ENCODE results near the gene CDC42BPB.
A peak's percentile ranks its signal among the peaks of the same experiment; 100 is the strongest.

Gene CDC42BPB

DNA sequence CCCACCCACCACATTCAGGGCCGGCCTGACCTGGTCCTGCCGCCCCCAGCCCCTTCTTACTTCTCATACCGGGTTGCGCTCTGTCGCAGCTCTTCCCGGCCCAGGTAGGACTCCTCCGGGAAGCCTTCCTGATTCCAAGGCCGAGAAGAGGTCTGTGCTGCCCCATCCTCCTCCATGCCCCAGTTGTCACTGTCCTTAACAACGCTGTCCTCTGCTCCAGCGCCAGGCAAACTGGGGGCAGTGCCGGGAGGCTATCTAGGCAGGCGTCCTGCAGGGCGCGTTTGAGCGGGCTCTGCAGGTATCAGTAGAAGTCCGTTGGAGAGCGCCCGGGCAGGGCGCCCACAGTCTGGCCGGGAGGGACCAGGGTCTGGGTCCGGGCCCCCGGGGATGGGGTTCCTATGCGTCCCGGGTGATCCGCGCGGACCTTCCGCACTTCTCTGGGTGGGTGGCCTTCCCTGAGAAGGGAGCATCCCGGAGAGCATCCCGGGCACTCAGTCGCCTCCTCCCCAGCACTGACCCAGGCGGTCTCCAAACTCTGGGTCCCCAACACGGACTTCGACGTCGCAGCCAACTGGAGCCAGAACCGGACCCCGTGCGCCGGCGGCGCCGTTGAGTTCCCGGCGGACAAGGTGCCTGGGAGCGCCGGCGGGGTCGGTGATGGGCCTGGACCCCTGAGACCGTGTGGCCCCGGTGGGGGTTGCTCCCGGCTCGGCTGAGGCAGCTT, 134.0 kb downstream of the CDC42BPB start:
- DNase-seq: no peak

DNA sequence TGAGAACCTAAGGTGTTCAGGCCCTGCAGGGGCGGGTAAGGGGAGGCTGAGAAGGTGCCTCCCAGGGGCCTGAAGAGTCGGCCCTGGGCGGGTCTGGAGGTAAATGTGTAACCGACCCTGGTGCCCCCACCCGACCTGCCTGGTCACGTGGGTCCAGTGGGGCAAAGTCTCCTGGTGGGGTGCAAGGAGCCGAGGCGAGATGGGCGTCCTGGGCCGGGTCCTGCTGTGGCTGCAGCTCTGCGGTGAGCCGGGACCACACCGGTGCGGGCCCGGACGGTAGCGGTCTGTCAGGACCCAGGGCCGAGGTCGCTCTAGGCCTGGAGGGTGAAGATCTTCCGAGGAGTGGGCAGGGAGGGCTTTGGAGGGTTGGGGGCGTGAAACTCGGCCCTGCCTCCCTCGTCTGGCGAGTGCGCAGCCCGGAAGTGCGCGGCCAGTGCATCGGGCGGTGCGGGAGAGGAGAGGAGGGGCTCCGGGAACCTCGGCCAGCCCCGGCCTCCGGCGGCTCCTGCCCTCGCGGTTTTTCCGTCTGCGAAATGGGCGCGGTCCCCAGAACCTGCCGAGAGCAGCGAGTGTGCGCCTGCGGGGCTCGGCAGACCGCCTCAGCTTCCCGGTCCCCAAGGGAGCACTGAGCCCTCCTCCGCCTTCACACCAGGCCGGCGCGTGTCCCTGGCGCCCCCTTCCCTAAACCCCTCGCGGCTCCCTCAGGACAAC, 134.7 kb downstream of the CDC42BPB start, which contains the start of gene AMN:
AMN (plus strand) TSS at position 174 of the 711 bp plus-strand sequence; CDS start at position 200, 26 bp downstream.
- no peak for DNase-seq

DNA sequence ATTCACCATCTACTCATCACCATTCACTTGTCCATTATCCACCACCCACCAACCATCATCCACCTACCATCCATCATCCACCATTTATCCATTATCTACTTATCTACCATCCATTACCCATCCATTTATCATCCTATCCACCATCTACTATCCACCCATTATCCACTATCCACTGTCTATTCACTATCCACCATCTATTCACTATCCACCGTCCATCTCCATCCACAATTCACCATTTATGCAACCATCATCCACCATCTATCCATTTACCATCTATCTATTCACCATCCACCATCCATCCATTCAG, 136.4 kb downstream of the CDC42BPB start:
- DNase-seq: no peak

DNA sequence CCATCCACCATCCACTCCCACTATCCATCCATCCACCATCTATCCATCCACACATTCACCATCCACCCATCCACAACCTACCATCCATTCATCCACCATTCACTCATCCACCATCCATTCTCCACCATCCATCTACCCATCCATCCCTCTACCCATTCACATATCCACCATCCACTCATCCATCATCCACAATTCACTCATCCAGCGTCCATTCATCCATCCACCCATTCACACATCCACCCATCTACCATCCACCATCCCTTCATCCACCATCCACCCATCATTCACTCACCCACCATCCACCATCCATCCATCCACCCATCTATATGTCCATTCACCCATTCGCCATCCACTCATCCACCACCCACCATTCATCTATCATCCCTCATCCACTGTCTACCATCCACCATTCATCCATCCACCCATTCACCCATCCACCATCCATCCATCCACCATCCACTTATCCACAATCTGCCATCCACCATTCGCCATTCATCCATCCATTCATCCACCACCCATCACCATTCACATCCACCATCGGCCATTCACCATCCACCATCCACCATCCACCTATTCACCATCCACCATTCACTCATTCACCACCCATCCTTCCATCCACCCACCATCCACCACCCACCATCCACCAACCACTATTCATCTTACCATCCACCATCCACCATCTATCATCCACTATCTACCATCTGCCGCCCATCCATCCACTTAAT, 136.9 kb downstream of the CDC42BPB start:
- DNase-seq: no peak

DNA sequence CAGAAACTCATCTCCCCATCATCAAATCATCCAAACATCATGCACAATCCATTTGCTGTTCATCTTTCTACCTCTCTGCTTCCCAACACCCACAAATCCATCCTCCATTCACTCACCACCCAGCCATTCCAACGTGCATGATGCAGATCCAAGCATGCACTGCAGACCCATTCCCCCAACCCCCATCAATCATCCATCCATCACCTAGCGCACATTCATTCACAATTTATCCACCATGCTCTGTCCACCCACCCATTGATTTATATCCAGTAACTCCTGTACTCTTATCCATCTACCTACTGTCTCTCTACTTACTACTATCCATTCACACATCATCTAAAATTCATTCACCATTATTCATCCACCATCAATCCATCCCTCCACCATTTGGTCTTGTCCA, 138.9 kb downstream of the CDC42BPB start:
- no peak for DNase-seq

DNA sequence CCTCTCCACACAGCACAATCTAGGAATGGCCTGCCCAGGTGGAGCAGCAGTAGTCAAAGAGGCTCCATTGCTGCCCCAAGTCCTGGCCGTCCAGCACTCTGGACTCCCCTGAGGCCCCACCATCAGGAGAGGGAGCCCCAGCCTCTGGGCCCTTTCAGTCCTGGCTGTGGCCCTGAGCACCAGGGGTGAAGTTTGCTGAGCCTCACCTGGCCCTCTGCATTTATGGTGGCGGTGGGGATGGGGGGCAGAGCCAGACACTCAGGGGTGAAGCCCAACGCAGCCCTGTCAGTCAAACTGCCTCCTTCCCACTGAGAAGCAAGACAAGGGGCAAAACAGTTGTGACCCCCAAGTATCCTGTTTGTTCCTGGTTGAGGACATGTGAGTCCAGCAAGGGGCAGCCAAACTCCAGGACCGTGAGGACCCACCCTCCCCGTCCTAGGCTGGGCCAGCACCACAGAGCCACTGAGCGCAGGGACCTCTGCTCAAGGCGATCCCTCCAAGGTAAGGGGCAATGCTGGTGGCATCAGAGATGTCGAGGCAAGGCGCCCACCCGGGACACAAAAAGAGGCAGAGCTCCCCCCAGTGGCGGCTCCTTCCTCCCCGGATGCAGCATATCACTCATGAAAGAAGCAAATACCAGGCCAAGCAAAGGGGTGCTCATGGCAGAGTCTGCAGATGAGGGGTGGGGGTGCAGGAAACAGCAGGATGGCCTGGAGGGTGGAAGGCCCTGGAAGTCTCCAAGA, 139.7 kb downstream of the CDC42BPB start:
- DNase-seq: peak; percentile 29

DNA sequence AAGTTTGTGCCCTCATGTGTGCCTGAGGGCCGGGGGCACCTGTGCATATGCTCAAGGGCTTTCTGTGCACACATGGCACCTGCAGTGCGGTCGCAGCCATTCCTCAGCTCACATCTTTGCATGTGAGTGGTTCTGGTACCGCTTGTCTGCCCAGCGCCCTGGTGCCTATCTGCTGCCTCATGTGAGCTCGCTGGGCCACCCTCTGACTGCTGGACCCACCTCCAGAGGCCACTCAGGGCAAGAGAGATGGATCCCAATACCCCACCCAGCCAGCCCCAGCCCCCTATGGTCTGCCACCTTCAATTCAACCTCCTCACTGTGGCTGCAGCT, 140.3 kb downstream of the CDC42BPB start:
- DNase-seq: no peak

DNA sequence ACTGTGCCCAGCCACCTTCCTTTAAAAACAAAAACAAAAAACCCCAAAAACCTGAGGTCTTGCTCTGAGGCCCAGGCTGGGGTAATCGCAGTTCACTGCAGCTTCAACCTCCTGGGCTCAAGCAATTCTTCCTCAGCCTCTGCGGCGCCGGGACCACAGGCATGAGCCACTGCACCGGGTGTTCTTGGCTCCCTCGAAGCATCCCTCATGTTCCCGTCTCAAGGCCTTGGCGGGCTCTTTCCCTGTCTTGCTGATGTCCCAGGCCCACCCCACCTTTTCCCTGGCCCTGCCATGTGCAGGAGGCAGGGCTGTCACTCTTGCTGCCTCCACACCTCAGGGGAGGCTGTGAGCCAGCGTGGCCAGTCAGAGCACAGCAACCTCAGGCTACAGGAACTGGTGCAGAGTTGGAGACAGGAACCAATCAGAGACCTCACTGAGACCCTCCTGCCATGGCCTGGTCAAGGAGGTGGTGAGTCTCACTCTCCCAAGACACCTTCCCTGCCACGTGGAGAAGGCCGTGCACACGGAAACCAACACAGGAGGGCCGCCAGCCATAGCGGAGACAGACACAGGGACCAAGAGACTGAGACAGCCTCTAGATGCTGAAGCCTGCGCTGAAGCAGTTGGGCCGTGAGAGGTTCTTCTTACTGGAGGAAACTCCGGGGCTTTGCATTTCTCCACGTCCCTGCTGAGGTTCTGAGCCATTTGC, 140.8 kb downstream of the CDC42BPB start:
- no peak for DNase-seq

DNA sequence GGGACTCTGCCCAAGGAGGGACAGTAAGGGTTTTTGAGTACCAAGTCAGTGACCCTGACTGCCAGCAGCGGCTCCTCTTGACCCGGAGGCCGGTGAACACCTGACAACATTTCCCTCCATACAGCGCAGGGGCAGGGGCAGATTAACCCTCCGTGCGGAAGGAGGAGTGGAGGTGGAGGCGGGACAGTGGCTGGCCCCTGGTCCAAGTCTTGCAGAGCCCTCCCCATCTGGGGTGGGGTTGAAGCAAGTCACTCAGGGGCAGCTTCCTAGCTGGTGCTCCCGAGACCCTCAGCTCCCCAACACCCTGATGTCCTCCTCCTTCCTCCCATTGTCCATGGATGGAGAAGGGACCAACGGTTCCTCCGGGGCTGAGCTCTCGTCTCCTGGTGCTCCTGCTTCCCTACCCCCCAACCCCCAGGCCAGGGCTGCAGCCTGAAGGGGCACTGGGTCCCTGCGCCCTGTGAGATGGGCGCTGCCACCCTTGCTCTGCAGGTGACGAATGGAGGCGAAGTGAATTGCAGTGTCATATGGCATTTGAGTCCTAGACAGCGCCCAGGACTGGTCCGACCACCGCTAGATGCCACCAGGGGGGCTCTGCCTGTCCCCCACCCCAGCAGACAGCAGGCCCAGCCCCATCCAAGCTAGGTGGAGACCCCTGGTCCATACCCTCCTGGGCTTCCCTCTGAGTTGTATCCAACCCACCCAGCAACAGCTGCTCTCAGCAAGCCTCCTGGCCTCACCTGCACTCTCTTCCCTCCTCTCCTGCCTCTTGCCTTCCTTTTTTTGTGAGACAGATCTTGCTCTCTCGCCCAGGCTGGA, 141.8 kb downstream of the CDC42BPB start:
- no peak for DNase-seq

DNA sequence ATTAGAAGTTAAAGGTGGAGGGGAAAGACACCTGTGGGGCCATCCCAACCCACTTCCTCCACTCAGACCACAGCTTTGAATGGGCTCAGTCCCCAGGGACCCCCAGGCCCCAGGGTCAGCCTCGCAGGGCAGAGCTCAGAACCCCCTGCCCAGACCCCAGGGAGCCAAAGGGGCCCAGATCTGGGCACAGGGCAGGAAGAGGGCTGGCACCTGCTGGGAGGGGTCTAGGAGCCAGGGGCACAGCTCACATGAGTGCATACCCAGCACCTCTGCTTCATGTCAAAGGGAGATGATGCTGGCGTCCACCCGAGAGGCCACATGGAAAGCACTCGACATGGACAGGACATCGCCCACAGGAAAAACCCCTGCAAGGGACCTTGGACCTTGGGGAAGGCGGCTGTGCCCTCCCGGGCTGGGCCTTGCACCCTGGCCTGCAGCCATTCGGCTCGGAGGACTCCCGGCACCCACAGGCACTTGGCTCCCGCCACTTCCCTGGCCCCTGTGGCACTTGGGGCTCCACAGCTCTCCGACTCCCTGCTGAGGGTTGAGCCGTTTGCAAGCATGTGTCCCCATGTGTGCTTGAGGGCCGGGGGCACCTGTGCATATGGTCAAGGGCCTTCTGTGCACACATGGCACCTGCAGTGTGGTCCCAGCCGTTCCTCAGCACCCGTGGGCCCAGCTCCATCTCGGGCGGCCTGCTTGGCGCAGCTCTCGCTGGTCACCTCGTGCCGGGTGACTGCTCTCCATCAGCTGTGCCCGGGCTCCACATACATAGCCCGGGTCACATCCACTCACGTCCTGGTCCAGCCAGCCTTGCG, 142.7 kb downstream of the CDC42BPB start:
- no peak for DNase-seq

DNA sequence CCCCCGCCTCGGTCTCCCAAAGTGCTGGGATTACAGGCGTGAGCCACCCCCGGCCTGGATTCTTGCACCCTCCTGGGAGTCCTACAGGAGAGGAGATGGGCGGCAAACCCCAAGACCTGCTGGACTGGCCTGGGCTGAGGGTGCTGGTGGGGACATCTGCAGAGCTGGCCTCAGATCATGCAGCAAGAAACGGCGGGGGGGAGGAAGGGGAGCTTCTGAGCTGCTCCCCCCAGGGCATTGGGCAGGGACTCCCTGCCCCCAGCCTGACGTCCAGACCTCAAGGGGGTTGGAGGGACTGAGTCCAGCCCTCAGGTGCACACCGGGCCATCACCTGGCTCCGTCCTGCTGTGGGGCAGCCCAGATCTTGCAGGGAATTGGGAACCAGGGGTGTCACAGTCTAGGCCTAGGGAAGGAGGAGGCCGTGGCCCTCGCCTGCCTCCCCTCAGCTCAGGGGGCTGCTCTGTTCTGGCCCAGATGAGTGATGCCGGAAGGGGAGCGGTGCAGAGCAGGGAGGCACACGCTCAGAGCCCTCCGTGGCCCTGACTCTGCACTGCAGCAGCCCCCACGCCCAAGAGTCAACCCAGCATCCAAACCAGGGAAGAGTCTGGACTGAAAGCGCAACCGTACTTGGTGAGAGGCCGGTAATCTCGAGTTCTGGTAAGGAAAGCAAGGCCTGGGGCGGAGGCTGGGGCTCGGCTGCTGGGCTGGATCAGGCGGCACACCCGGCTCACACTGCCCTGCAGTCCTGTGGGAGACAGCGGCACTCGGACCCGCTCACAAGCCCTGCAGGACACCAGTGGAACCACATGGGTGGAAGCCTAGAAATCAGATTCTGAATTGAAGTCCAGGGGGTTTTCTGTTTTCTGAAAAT, 143.8 kb downstream of the CDC42BPB start:
- DNase-seq: no peak

DNA sequence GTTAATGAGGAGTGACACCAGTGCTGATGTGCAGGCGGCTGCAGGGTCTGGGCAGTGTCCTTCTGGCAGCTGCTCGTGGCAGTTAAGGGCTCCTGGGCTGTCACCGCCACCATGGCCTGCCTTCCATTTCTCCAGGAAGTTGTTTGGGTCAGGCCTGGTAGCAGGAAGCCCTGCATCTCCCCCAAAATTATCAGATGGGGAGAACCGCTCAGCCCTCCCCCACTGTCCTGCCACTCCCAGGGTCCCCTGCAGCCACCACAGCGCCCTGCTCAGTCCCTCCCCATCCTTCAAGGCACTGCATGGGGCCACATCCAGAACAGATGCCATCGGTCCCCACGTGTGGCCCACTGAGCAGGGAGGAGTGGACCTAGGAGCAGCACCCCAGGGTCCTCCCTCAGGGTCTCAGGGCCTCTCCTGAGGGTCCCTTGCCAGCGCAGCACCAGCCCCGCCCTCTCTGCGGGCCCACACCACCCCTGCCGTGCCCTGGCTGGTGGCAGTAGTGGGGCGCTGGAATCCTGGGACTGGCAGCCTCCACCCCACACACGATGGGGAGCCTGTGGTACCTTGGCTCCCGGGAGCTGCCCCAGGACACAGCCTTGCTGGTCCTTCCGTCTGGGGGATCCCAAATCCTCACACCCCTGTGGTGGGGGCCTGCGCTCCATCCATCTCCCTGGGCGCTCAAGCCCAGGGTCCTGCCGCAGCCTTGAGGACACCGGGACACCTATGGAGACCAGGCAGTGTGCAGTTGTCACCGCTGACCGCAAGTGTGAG, 145.2 kb downstream of the CDC42BPB start:
- DNase-seq: no peak

DNA sequence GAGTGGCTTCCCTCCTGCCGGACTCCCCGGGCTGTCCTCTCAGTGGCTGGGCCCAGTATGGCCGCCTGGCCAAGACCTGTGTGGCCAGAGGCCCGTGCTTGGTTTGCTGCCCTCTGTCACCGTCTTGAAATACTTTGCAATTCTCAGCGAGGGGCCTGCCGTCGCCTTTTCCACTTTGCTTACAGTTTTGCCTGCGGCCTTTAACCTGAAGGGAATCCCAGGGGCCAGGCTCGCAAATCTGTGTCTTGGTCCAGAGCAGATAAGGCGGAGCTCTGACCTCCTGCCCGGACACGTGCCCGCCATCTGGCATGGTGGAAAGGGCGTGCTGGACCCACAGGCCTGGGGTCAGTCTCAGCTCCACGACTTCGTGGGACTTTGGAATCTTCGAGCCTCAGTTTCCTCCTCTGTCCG, 145.8 kb downstream of the CDC42BPB start:
- no peak for DNase-seq

DNA sequence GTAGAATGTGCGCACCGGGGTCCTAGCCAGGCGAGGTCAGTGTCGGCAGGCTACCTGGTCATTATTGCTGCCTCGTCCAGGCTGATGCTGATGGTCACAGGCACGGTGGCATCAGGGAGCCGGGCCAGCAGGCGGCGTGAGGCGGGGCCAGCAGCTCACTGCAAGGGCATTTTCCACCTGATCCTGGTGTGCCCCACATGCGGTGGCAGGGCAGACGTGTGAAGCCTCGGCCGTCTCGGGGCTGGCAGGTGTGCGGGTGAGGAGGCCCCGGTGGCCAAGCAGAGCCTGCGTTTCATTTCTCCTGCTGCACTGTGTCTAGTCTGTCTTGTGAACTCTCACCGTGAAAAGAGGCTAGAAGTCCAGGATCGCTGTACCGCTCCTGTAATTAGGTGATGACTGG, 146.9 kb downstream of the CDC42BPB start:
- no peak for DNase-seq

DNA sequence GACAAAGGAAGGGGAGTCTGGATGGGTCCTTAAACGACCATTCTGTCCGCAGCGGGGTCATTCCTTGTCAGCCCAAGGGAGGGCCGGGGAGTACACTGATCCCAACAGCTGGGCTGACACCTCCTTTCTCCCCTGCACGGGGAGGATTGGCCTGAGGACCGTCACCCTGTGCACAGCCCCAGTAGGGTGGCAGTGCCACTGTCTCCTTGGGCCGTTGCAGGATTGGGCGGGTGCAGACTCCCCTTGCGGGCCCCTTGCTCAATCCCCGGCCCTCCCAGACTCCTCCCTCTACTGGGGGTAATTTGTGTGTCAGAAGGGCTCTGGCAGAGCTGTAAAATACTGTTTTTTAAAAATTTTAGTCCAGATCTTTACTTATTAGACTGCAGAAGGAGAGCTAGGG, 147.4 kb downstream of the CDC42BPB start:
- DNase-seq: no peak

DNA sequence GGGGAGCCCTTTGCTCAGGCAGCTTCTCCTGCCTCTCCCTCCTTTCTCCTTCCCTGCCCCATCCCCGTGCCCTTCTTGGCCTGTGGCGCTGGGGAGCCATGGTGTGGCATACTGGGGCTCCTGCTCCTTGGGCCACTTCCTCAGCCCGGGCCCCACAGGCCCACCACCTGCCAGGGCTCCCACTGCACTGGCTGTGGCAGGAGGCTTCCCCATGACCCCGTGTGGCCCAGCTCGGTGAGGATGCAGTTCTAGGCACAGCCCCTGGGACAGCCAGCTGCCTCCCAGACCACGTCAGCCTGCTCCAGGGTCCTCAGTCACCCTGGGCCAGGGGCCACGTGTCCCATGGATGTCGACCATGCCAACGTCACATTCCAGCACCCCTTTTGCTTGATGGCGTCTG, 147.9 kb downstream of the CDC42BPB start:
- no peak for DNase-seq

DNA sequence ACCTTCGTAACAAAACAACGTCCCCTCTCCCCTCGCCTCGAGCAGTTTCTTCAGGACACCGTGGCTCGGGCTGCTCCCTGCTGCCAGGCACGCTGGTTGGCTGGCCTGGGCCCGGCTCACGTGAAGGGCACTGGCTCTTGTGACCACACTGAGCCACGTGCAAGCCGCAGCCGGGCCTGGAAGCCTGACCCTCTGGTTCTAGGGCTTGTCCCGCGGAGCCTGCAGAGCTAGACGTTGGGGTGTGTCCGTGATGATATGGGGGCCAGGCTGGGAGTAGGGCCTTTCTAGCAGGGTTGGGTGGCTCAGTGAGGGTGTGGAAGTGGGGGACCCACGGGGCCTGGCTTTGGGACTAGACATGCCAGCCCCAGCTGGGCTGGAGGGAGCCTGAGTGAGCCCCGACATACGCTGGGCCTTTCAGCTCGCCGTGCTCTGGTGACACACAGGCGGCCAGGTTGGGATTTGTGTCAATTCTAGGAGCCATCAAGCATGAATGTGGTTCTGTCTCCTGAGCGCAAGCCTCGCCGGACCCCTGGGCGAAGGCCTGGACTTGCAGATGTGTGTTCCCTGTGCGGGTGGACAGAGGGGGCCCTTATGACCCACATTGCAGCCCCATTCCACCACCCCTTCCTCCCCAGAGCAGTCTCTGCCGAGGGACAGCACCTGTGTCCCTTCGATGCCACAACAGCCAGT, 148.4 kb downstream of the CDC42BPB start:
- DNase-seq: no peak

DNA sequence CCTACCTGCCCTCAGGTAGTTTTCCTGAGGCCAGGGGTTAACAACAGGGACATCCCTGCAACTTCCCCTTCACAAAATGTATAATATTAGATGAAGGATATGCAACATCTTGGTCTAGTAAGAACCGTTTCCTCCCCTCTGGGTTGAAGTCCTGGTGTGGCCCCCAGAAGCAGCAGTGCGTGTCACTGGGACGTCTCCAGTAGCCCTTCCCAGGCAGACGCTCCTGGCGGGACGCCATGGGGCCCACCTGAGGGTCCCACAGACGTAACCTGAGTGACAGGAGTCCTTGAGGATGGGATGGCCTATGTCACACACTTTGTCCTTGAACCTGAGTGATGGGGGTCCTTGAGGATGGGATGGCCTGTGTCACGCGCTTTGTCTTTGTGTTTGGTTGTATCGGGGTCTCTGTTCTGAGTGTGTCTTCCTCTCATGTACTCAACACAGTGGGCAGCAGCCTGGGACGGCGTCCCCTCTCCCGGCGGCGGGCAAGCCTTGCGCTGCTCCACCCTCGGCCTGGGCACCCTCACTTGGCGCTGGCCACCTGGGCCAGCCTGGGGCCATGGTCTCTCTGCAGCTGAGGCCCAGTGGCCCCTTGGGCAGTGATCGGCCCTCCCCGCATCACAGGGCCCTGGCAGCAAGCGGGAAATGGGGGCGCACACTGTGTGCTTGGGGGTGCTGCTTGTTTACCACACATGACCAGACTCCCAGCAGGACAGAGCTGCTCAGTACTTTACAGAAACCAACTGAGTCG, 149.2 kb downstream of the CDC42BPB start:
- DNase-seq: no peak

Data from DMS79 (cell line).